HG03196 (cell line): Measurements from ENCODE around the gene UFSP1.
"Not testable (repeated sequence)": the region's sequence is repeated elsewhere in the genome, so short reads cannot be mapped to it uniquely, and the experiment has no call there.

ENCODE experiments used
- ATAC-seq: cut with Tn5 transposase; IDR thresholded peaks from one replicate; pipeline ENCODE4 v1.9.1; 2021; ENCODE audit not compliant: unreplicated experiment

Gene UFSP1

DNA sequence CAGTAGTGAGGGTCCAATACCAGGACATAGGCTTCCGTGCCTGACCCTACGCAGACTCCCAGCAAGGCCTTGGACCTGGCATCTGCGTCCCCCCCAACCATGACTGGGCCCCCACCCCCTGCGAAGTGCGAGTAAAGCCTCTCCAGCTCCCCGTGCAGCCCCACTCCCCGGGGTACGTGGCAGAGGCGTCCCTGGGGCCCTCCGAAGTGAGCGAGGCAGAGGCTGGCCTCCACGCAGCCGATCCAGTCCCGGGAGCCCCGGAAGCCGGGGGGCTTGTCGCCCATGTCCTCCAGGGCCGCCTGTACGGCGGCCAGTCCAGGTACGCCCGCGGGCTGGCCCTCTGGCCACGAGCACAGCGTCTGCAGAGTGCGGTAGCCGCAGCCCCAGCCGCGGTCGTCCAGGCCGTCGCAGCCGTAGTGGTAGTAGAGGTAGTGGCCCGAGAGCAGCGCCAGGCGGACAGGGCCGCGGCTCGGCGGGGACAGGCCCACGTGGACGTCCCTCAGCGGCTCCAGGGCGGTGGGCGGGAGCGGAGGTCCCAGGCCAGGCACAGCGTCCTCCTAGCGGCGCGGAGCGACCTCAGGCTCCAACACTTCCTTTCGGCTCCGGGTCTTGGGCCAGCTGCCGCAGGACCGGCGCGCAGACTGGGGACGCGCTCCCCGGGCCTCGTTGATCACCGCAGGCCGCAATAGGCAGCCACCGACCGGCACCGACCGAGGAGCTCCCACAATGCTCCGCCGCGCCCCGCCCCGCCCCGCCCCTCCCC, at the start of gene UFSP1:
Gene UFSP1 (minus strand): TSS at position 728 of the 763 bp plus-strand sequence. CDS start 444 bp downstream, at position 284.
- ATAC-seq = peak; percentile 16

DNA sequence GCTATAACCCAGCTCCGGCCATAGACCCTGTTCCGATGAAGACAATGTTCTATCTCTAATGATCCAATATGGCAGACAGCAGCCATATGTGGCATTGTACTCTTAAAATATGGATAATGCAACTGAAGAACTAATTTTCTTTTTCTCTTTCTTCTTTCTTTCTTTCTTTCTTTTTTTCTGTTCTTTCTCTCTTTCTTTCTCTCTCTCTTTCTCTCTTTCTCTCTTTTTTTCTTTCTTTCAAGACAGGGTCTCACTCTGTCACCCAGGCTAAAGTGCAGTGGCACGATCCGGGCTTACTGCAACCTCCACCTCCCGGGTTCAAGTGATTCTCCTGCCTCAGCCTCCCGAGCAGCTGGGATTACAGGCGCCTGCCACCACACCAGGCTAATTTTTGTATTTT, 46.7 kb upstream of the UFSP1 start:
- not testable (repeated sequence) for ATAC-seq

DNA sequence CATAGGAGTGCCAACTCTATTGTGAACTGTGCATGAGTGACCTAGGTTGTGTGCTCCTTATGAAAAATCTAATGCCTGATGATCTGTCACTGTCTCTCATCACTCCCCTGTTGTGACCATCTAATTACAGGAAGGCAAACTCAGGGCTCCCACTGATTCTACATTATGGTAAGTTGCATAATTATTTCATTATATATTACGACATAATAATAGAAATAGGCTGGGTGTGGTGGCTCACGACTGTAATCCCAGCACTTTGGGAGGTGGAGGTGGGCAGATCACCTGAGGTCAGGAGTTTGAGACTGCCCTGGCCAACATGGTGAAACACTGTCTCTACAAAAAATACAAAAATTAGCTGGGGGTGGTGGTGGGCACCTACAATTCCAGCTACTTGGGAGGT, 45.9 kb upstream of the UFSP1 start:
- ATAC-seq = not testable (repeated sequence)

DNA sequence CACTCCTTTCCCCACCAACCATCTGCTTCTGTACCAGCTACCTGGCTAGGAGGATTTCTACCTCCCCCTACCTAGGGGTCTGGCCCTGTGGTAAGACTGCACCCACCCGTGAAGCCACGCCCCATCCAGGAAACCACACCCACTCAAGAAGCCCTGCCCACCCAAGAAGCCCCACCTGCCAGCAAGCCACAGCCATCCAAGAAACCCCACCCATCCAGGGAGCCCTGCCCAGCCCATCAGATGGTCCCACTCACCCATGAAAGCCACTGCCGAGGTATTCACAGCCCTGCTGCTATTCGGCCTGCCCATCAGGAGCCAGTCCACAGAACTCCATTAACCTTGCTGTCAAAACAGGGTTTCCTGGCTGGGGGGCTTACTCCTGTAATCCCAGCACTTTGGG, 44.2 kb upstream of the UFSP1 start:
- no peak for ATAC-seq

DNA sequence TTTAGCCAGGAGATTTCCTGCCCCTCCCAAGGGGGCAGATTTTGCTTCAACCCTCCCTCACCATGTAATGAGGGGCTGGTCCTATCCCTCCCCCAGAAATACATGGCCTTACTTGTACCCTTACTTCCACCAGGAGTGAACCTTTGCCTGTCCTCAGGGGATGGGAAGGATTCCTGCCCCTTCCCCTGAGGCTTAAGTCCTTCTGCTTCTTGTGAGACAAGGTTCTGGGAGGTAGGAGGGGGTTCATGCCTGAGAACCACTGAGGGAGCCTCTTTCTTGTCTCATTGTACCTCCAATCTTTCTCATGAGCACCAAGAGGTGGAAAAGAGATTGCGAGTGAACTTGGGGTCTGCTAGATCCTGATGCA, 40.3 kb upstream of the UFSP1 start:
- ATAC-seq = no peak

DNA sequence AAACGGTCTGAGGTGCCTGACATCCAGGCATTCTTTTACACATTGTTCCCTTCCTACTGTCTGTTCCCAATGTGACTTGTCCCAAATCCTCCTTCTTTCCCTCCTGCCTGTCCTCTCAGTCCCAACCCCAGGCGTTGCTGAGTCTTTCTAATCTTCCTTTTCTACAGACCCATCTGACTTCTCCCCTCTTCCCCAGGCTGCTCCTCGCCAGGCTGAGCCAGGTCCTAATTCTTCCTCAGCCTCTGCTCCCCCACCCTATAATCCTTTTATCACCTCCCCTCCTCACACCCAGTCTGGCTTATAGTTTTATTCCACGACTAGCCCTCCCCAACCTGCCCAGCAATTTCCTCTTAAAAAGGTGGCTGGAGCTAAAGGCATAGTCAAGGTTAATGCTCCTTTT, 34.1 kb upstream of the UFSP1 start:
- ATAC-seq = not testable (repeated sequence)

DNA sequence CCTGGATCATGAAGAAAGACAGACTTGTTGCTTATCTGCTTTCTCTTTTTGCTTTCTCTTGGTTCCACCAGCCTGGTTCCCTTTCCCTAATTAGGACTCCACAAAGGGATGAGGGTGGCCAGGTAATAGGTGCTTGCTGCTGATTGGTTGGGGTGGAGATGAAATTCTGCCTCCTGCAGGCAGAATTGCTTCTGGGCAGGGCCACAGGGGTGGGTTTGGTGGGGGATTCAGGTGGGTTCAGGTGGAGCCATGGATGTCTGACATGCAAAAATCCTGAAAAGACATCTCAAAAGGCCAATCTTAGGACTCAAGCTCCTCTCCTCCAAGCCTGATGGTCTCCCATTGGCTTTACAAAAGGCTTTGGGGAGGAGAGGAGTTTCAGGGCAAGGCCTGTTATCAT, 31.5 kb upstream of the UFSP1 start:
- no peak for ATAC-seq

DNA sequence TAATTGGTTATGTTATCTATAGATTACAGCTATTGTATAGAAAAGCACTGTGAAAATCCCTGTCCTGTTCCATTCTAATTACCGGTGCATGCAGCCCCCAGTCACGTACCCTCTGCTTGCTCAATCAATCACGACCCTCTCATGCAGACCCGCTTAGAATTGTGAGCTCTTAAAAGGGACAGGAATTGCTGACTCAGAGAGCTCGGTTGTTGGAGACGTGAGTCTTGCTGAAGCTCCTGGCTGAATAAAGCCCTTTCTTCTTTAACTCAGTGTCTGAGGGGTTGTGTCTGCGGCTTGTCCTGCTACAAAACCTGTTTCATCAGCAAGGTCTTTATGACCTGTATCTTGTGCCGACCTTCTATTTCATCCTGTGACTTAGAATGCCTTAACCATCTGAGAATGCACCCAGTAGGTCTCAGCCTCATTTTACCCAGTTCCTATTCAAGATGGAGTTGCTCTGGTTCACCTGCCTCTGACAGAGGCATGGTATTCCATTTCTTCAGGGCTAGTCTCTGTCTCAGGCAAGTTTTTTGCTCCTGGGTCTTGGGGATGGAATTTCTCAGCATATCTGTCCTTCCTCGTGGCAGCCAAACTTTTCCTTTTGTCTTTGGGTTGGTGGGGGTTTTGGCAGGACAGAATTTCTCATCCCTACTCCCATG, 30.4 kb upstream of the UFSP1 start:
- not testable (repeated sequence) for ATAC-seq

DNA sequence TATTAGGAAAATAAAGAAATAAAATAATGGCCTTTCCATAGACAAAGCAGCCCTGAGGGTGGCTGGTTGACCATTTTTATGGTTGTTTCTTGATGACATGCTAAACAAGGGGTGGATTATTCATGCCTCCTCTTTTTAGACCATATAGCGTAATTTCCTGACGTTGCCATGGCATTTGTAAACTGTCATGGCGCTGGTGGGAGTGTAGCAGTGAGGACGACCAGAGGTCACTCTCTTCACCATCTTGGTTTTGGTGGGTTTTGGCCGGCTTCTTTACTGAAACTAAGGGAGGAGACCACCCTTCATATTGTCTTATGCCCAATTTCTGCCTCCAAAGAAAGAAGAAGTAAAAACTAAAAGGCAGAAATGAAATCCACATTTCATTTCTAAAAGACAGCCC, 29.8 kb upstream of the UFSP1 start:
- not testable (repeated sequence) for ATAC-seq

DNA sequence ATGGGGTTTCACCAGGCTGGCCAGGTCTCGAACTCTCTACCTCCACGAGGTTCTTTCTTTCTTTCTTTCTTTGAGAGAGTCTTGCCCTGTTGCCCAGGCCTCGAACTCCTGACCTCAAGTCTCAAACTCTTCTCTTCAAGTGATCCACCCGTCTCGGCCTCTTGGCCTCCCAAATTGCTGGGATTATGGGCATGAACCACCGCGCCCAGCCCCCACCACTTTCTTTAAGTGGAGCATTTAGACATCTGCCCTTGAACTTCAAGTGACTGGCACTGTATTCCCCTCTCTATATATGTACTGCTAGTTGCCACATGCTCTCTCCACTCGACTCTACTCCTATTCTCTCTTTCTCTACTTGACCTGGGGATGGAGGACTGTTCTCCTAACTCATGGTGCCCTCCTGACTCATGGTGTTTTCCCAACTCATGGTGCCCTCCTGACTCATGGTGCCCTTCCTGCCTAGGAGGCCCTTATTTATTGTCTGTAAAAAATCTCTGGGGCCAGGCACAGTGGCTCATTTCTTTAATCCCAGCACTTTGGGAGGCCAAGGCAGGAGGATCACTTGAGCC, 25.4 kb upstream of the UFSP1 start:
- ATAC-seq = no peak

DNA sequence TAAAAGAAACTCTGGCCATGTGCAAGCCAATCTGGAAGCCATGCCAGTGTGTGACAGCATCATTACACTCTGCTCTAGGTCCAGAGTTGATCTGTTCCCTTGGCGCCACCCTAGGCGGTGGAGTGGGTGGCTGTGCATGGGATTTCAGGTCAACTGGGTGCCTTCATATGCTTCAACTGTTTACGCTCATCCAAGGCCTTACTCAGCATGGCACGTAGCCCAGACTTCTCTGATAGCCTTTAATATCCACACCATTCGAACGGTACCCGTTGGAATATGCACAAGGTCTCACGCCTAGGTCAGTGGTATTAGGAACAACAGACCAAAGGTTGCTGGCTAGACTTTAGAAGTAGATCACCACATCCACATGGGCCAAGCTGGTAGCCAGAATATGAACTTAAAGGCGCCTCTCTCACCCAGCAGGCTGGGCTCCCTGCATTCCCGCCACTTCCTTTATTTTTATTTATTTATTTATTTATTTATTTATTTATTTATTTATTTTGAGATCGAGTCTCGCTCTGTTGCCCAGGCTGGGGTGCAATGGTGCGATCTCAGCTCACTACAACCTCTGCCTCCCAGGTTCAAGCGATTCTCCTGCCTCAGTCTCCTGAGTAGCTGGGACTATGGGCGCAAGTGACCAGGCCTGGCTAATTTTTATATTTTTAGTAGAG, 24.8 kb upstream of the UFSP1 start:
- no peak for ATAC-seq

DNA sequence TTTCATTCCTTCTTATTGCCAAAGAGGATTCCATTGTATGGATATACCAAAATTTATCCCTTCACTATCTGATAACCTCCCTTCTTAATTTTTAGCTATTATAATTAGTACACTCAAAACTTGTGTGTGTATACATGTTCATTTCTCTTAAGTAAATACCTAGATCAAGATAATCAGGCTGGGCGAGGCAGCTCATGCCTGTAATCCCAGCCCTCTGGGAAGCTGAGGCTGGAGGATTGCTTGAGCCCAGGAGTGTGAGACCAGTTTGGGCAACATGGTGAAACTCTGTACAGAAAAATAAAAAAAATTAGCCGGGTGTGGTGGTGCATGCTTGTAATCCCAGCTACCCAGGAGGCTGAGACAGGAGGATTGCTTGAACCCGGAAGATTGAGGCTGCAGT, 22.0 kb upstream of the UFSP1 start:
- no peak for ATAC-seq

DNA sequence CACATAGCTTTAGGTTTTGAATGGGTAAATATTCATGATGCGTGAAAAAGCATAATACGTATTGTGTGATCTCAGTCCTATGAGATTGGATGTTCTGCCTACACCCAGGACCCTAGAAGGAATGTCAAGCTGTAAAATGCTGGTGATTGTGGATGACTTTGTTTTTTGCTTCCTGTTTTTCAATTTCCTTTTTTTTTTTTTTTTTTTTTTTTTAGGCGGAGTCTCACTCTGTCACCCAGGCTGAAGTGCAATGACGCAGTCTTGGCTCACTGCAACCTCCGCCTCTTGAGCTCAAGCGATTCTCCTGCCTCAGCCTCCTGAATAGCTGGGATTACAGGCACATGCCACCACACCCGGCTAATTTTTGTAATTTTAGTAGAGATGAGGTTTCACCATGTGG, 20.9 kb upstream of the UFSP1 start:
- not testable (repeated sequence) for ATAC-seq

DNA sequence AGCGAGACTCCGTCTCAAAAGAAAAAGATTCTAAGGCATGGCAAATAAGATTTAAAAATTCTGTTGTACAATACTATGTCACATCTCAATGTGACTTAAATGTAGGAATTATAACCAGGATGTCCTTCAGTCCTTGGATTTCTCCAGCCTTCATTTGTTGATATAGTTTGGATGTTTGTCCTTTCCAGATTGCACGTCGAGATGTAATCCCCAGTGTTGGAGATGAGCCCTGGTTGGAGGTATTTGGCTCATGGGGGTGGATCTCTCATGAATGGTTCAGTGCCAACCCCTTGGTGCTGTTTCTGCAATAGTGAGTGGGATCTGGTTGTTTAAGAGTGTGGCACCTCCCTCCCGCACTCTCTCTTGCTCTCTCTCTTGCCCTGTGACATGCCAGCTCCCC, 19.0 kb upstream of the UFSP1 start:
- ATAC-seq = no peak

DNA sequence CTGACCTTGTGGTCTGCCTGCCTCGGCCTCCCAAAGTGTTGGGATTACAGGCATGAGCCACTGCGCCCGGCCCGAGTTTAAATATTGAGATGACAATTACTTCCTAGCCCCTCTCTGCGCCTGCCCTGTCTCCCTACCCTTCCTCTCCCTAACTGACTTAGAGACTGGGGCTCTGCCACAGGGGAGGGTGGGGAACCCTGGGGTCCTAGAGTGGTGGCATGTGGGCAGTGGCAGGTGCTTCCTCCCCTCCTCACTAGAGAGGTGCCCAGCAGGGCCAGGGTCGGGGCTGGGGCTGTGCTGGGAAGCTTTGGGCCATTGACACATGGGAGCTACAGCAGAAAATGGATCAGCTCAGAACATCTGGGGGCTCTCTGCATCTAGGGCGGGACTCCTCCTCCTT, 13.1 kb upstream of the UFSP1 start:
- ATAC-seq = no peak

DNA sequence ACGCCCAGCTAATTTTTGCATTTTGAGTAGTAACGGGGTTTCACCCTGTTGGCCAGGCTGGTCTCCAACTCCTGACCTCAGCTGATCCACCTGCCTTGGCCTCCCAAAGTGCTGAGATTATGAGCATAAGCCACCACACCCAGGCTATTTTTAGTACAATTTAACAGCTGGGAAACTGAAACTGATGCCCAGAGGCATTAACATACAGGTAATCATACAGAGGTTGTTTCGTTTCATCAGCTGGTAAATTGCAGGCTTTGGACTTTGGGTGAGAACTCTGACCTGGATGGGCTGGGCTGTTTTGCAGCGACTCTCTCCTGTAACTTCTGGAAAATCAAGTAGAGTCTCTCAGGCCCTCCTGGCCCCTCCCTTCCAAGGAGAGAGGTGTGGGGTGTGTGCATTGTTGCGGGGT, 12.4 kb upstream of the UFSP1 start:
- ATAC-seq = no peak

DNA sequence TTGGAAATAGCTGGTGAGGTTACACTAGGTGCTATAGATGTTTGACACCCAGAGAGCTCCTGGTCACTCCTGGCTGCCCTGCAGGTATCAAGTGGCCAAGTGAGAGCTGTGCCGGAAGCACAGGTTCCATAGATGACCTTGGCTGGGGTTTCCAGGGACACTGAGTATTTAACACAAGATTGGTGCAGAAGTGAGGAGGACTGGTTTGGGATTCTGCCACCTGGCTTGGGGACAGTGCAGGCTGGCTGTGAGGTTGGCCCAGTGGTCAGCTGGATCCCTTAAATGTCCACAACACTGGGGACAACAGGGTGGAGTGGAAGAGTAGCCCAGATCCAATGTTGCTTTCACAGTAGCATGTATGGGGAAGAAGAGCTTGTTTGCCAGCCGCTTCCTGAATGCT, 11.5 kb upstream of the UFSP1 start:
- no peak for ATAC-seq

DNA sequence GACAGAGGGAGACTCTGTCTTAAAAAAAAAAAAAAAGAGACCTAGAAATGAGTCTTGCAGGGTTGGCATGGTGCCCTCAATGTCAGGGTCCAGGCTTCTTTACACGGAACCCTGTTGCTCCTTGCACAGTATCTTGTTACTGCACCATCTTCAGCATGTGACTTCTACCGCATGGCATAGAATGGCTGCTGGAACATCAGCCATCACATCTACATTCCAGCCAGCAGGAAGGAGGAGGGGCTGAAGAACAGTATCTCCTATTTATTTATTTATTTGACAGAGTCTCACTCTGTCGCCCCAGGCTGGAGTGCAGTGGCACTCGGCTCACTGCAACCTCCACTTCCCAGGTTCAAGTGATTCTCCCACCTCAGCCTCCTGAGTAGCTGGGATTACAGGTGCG, 9.9 kb upstream of the UFSP1 start:
- no peak for ATAC-seq

DNA sequence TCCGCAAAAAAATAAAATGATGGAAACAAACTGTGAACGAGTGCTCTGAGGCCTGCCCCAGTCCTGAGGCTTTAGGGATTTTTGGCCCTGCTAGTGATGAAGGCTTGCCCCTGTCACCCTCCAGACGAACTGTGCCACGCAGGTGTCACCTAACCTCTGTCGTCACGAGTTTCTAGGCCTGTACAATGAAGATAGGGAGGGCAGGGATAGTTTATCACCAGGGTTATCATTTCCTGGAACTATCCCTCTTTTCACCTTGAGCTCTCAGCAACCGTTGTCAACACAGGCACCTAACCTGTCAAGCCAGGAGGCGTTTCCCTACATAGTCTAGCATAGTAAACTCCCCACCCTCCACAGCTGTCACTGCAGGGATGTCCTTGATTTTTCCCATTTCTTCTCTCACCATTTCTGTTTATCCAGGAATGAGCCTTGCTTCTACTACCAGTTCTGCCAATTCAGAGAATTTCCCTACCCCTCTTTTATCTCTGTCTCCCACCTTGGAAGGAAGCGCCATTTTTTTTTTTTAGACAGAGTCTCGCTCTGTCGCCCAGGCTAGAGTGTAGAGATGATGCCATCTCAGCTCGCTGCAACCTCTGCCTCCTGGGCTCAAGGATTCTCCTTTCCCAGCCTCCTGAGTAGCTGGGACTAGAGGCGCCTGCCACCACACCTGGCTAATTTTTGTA, 8.4 kb upstream of the UFSP1 start:
- no peak for ATAC-seq

DNA sequence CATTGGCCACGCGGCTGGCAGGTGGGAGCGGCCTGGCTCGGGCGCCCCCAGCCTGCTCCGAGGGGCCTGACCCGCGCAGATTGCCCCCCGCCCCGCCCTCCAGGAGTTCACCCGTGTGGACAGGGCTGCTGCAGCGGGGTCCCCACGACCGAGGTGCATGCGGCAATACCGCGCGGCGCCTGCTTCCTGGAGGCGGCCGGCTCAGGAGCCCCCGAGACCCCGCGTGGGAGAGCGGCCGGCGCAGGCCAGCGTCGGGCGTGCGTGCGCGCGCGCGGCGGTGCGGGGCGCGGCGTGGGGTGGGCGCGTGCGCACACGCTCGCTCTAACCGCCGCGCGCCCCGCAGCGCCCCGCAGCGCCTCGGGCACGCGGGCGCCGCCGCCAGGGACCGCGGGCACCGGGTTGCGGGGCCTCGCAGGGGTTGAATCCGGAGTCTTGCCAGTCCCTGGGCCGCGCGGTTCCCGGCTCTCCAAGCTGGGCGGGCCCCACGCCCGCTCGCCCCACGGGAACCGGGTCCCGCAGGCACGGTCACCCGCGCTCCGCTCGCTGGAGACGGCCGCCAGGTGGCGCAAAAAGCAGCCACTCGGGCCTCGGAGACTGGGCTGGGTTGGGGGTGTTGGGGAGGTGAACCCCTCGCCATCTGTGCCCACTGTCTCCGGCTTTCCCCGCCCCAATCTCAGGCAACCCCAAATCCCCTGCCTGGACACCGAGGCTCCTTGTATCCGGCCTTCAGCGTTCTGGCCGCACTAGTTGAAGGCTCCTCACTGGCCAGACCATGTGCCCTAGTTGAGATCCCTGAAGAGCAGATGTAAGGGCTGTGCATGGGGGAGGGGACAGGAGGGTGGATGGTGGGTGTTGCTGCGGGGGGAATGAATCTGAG, 7.5 kb upstream of the UFSP1 start:
- no peak for ATAC-seq
